NOMO-1 treated with dmso at 0.1 percent for 144 hours (cell line): ENCODE results near the gene MCMBP.
A peak's percentile ranks its signal among the peaks of the same experiment; 100 is the strongest.
"Not testable (repeated sequence)": the region's sequence is repeated elsewhere in the genome, so short reads cannot be mapped to it uniquely, and the experiment has no call there.

Experiments used
- DNase-seq: peaks from one replicate; lab custom pipeline; 2025; ENCODE audit not compliant: unreplicated experiment; lab: John Stamatoyannopoulos, UW

The MCMBP gene, protein sequence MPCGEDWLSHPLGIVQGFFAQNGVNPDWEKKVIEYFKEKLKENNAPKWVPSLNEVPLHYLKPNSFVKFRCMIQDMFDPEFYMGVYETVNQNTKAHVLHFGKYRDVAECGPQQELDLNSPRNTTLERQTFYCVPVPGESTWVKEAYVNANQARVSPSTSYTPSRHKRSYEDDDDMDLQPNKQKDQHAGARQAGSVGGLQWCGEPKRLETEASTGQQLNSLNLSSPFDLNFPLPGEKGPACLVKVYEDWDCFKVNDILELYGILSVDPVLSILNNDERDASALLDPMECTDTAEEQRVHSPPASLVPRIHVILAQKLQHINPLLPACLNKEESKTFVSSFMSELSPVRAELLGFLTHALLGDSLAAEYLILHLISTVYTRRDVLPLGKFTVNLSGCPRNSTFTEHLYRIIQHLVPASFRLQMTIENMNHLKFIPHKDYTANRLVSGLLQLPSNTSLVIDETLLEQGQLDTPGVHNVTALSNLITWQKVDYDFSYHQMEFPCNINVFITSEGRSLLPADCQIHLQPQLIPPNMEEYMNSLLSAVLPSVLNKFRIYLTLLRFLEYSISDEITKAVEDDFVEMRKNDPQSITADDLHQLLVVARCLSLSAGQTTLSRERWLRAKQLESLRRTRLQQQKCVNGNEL

DNA sequence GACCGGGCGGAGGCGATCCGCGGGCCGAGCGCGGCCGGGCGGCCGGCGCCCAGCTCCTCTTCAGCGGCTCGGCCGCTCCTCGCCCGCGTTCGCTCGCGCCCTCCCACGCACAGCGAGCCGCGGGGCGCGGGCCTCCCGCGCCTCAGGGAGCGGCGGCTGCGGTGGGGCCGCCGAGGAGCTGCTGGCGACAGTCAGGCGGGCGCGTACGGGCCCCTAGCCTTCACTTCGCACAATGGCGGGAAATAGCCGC is at the start of gene MCMBP:
Gene MCMBP, minus strand, starts transcription at position 234 of the 250 bp plus-strand sequence. CDS start 259 bp downstream, outside the sequence.
- no peak for DNase-seq

DNA sequence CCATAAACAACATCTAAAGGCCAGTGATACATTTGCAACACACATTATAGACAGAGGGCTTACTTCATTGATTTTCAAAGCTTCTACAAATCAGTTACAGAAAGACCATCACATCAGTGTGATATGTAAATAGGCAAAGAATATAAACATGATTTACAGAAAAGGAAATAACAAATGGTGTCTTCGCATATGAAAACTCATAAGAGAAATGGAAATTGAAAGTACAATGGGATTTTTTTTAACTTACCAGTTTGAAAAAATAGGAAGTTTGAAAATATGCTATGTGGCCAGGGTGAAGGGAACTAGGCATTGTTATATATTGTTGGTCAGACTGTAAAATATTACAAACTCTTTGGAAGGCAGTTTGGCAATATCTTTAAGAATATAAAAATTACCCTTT is 47.2 kb upstream of the MCMBP start:
- peak; percentile 29 for DNase-seq

DNA sequence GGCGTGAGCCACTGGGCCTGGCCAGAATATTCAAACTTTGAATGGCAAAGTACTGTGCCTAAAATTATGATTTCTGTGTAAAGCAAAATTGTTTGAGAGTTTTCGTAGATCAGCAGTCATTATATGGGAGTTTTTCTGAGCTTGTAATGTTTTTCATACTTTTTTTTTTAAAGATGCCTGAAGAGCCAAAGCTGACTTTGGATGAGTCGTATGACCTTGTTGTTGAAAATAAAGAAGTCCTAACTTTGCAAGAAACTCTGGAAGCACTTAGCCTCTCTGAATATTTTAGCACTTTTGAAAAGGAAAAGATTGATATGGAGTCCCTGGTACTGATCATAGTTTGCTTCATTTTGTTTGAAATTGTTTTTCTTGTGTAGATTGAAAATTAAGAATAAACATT is 46.6 kb upstream of the MCMBP start:
- DNase-seq: no peak

DNA sequence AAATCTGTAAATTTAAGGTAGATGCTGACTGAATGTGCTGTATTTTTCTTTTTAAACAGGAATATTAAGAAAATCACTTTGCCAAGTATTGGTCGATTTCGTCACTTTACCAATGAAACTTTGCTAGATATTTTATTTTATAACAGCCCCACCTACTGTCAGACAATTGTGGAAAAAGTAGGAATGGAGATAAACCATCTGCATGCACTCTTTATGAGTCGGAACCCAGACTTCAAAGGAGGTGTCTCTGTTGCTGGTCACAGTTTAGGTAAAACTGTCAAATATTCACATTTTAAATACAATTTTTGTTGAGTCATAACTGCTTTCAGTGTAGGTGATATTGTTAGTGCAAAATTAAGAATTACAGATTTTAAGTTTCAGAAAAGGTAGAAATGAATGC is 45.1 kb upstream of the MCMBP start:
- no peak for DNase-seq

DNA sequence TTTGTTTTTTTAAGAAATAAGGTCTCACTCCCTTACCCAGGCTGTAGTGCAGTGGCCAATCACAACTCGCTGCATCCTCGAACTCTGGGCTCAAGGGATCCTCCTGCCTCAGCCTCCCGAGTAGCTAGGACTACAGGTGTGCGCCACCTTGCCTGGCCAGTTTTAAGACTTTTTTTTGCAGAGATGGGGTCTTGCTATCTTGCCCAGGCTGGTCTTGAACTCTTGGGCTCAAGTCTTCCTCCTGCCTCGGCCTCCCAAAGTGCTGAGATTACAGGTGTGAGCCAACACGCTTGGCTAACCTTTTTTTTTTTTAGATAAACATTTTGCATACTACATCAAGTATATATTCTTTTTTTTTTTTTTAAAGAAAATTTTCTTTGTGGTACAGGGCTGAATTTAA is 38.0 kb upstream of the MCMBP start:
- DNase-seq: no peak

DNA sequence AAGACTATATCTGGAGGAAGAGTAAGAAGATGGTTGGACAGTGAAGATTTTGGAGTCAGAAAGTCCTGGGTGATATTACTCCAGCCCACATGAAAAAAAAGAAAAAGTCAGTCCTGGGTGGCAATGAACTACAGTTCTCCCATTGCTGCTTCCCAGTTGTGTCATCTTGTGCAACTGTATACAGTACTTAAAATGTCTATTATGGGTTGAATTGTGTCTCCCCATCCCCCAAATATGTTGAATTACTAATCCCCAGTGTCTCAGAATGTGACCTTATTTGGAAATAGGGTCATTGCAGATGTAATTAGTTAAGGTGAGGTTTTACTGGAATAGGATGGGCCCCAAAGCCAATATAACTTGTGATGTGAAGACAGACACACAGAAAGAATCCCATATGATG is 35.5 kb upstream of the MCMBP start:
- no peak for DNase-seq

DNA sequence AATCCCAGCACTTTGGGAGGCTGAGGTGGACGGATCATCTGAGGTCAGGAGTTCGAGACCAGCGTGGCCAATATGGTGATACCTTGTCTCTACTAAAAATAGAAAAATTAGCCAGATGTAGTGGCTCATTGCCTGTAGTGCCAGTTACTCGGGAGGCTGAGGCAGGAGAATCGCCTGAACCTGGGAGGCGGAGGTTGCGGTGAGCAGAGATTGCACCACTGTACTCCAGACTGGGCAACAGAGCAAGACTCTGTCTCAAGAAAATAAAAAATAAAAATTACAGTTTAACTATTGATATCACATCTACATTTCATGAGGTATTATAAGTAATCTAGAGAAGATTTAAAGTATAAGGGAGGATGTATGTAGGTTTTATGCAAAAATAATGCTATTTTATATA is 35.1 kb upstream of the MCMBP start:
- not testable (repeated sequence) for DNase-seq

DNA sequence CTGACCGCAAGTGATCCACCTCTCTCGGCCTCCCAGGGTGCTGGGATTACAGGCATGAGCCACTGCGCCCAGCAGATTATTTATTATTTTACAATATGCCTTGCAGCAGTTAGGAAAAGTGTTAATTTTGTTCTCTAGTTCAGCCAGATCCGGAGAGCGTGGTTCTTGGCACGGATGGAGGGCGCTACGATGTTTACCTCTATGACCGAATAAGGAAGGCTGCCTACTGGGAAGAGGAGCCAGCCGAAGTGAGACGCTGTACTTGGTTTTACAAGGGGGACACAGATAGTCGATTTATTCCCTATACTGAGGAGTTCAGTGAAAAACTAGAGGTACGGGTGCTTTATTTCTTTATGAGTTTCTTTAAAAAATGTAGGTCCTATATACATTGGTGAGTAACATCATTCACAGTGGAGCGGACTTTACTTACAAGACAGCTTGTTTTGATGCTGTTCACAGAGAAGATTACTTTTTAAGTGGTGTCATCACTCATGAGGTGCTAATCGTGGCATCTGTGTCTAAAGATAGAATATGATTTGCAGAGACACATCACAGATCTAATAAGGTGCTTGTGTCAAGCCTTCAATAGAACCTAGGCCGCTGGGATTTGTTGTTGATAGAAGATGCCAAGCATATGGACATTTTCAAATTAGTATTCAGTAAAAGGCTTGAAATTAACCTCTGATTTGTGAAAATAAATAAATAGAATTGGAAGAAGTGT is 31.5 kb upstream of the MCMBP start:
- DNase-seq: no peak

DNA sequence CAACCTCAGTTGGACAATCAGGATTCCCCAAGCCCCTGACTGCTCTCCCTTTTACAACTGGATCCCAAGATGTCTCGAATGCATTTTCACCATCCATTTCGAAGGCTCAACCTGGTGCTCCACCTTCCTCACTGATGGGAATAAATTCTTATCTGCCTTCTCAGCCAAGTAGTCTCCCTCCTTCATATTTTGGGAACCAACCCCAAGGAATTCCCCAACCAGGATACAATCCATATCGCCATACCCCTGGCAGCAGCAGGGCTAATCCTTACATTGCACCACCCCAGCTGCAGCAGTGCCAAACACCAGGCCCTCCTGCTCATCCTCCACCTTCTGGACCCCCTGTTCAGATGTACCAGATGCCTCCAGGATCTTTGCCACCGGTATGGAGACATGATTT is 25.9 kb upstream of the MCMBP start:
- no peak for DNase-seq

DNA sequence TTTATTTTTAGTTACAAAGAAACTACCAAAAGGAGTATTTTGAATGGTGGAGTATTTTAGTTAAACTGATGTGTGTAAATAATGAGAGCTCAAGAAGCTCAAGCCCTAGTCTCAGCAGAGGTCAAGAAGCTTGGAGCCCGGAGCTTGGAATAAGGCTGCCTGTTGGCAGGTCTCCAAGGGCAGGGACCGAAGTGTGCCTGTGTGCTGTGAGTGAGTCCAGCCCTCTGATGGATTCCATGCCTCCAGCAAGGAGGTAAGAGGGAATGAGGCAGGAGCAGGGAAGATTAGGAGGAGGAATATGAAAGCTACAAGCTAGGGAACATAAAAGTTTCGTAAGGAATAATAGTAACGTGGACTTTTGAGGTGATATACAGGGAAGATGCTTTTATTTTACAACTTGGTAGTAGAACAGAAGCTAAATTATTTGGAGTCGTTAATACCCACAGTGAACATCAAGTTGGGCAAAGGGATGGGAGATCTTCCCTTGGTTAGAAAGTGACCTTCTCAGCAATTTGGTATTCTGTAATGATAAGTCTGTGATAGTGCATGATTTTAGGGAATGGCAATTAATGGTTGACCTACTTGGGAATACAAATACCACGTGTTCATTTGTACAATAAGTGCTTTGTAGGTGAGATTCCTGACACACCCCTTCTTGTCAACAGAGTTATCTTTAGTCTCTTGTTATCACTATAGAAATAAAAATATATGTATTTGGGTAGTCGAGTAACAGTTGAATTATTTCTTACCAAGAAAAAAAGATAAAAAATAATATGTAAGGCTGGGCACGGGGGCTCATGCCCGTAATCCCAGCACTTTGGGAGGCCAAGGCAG is 24.5 kb upstream of the MCMBP start:
- no peak for DNase-seq

DNA sequence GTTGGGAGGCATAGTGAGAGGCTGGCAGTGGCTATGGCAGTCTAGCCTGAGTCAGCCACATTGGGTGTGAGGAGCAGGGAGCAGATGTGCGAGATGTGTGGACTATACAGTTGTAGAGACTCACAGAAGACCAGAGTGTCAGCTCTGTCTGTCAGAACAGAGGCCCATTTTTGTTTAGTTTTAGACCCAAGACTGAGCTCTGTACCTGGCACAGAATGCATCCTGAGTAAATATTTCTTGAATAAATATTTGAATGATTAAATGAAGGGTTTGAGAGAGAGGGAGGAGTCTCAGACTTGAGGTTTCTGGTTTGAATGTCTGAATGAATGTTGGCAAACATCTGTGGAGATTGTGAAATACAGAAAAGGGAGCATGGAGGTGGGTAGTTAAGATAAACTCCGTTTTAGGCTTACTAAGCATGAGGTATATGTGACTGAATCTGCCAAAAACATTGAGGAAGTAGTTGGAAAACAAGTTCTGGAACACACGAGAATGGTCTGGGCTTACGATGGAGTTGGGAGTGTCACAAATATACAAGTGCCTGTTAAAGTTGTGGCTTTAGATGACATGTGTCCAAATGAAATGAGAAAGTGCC is 23.5 kb upstream of the MCMBP start:
- DNase-seq: peak; percentile 28

DNA sequence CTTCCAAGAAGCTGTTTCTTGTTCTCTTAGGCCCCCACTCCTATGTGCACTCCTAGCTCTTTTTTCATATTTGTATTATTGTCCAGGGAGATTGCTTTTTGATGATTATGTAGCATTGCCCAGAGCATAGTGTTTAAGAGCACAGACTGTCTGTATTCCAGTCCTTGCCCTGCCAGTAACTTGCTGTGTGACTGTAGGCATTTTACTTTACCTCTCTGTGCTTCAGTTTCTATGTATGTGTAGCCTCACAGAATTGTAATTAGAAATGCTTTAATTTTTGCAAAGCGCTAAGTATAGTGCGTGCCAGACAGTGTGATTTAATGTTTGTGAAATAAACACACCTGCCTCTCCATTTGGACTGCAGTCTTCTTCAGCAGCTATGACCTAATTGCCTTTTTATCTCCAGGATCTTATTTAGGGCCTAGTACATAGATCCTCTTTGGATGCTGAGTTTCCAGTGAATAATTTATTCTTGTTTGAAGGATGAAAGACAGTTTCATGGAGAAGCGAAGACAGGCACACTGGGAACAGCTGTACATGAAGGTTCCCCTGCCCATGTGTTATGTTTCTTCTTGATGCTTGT is 21.3 kb upstream of the MCMBP start:
- no peak for DNase-seq

DNA sequence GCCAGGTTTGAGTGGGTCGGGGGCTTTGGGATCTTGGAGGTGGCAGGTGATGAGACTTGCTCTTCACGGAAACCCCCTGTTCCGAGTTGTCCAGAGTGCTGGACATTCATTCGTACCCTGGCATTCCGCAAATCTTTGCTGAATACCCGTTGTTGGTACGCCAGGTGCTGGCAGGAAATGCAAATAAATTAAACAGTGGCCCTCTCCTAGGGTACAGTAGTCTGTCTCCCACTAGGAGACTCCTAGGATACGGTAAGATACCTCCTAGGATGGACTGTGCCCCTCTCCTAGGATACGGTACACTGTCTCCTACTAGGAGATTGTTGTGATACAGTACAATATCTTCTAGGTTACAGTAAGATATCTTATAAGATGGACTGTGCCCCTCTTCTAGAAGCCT is 20.4 kb upstream of the MCMBP start:
- DNase-seq: no peak

DNA sequence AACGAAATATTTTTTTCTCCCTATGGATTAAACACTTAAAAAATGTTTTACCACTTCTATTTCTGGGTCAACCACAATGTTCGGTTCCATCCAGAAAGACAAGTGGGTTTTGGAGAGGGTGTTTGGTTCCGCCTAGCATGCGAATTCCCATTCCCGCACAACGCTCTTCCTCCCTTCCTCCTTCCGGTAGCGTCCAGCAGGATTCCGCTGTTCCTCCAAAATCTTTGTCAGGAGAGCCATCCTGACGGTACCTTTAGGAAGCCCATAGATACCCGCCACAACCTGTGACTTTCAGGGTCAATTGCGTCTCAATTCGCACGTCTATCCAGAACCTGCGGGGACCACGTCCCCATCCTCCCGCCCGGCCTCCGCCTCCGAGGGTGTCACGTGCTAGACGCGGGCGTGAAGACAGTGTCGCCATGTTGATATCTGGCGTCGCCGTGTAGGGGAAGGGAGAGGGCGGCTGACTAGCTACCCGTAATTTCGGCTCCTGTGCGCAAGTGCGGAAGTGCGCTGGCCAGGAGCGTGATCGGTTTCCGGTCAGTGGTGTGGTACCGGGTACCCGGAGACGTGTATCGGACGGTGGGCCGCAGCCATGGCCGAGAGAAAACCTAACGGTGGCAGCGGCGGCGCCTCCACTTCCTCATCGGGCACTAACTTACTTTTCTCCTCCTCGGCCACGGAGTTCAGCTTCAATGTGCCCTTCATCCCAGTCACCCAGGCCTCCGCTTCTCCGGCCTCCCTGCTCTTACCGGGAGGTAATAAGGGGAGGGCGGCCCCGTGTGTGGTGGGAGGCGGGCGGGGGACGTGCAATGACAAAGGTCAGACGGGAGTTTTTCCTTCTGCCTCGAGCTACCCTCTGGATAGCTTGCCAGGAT is 19.8 kb upstream of the MCMBP start, which contains the start of gene SEC23IP:
Gene SEC23IP, plus strand, starts transcription at position 543 of the 878 bp plus-strand sequence. Its CDS starts 53 bp downstream, at position 596.
- peak; percentile 92 for DNase-seq

DNA sequence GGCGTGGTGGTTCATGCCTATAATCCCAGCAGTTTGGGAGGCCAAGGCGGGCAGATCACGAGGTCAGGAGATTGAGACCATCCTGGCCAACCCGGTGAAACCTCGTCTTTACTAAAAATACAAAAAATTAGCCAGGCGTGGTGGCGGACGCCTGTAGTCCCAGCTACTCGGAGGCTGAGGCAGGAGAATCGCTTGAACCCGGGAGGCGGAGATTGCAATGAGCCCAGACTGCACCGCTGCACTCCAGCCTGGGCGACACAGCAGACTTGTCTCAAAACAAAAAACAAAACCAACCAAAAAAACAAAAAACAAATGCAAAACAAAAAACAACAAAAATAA is 19.2 kb upstream of the MCMBP start:
- DNase-seq: not testable (repeated sequence)

DNA sequence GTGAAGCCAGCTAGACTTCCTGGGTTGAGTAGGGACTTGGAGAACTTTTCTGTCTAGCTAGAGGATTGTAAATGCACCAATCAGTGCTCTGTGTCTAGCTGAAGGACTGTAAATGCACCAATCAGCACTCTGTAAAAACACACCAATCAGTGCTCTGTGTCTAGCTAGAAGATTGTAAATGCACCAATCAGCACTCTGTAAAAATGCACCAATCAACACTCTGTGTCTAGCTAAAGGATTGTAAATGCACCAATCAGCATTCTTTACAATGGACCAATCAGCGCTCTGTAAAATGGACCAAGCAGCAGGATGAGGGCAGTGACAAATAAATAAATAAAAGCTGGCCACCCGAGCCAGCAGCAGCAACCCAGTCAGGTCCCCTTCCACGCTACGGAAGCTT is 17.7 kb upstream of the MCMBP start:
- not testable (repeated sequence) for DNase-seq

DNA sequence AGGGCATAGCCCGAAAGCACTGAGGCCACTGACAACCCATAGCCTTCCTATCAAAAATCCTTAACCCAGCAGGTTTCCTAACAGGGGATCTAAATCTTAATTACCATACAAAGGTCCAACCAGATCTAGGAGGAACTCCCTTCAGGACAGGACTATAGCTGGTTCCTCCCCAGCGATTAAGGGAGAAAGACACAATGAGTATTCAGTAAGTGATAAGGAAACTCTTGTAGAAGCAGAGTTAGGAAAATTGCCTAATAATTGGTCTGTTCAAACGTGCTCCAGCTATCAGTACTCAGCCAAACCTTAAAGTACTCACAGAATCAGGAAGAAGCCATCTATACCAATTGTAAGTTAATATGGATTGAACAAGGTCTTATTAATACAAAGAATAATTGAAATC is 16.6 kb upstream of the MCMBP start:
- peak; percentile 4 for DNase-seq

DNA sequence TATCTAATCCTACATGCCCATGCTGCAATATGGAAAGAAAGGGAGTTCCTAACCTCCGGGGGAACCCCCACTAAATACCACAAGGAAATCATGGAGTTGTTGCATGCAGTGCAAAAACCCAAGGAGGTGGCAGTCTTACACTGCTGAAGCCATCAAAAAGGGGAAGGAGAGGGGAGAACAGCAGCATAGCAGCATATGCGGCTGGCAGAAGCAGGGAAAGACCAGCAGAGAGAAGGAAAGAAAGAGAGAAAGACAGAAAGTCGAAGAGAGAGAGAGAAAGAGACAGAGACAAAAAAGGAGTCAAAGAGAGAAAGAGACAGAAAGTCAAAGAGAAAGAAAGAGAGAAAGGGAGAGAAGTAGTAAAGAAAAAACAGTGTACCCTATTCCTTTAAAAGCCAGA is 16.1 kb upstream of the MCMBP start:
- DNase-seq: peak; percentile 0

DNA sequence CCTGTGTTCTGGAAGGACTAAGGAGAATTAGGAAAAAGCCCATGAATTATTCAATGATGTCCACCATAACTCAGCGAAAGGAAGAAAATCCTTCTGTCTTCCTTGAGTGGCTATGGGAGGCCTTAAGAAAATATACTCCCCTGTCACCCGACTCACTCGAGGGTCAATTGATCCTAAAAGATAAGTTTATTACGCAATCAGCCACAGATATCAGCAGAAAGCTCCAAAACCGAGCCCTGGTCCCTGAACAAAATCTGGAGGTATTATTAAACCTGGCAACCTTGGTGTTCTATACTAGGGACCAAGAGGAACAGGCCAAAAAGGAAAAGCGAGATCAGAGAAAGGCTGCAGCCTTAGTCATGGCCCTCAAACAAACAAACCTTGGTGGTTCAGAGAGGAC is 13.4 kb upstream of the MCMBP start:
- DNase-seq: not testable (repeated sequence)
